K562 (cell line): Measurements from ENCODE around the gene ZFYVE21. TPM values are rescaled to one million over a fixed set of nuclear protein-coding genes. Genes with fewer than 3 reads are reported as not detected.

Source experiments
- ATF7 ChIP-seq: fragments of 450-650 bp; IDR thresholded peaks from 2 replicates; pipeline ENCODE4 v1.7.1; 2014; ENCODE audit warnings: mild to moderate bottlenecking, moderate library complexity
- DMBX1 ChIP-seq: fragments of 250-450 bp; sonication (Bioruptor Pico); IDR thresholded peaks from 2 replicates; pipeline ENCODE4 v1.8.0; 2022; ENCODE audit warnings: inconsistent platforms, mild to moderate bottlenecking, moderate library complexity, borderline replicate concordance
- MTA2 ChIP-seq: fragments of 450-650 bp; IDR thresholded peaks from 2 replicates; pipeline ENCODE4 v1.6.1; 2016; ENCODE audit warnings: low read depth
- RBM25 ChIP-seq: fragments of 200-400 bp; formaldehyde crosslinking; IDR thresholded peaks from 2 replicates; pipeline ENCODE4 v1.6.1; 2018; ENCODE audit warnings: low read length, low read depth, moderate library complexity; ENCODE audit not compliant: severe bottlenecking
- SIX5 ChIP-seq, 2 experiments: IDR thresholded peaks; 2 replicates each; pipeline ENCODE4 v1.6.1; 2011; ENCODE audit warnings: low read length in 2 of 2, borderline replicate concordance in 1 of 2, low read depth in 1 of 2, mild to moderate bottlenecking in 1 of 2, moderate library complexity in 1 of 2; ENCODE audit not compliant: insufficient read depth in 1 of 2
- SMAD2 ChIP-seq: fragments of 150-350 bp; IDR thresholded peaks from 2 replicates; pipeline ENCODE4 v1.6.1; 2014; ENCODE audit warnings: low read depth, mild to moderate bottlenecking, low read length
- WHSC1 ChIP-seq: IDR thresholded peaks from one replicate; pipeline ENCODE4 v1.6.1; 2012; ENCODE audit warnings: low read length, control low read depth, inconsistent platforms
- ZNF436 ChIP-seq: fragments of 250-450, 450-650 bp; sonication (Bioruptor Pico); formaldehyde crosslinking; IDR thresholded peaks from 2 replicates; pipeline ENCODE4 v1.7.0; 2020; ENCODE audit warnings: mild to moderate bottlenecking
- polyA plus RNA-seq, 8 experiments: library from polyadenylated mRNA; depleted of rRNA in 4 of 8; stranded (reverse) in 5 of 8; unstranded in 3 of 8; fragments of >200 nt; fragmentation: Nextera tagmentation in 2 of 8; fragmentation: Illumina TruSeq in 1 of 8; extraction: Ambion mirVana in 2 of 8; extraction: Trizol in 1 of 8; gene quantifications; 2 replicates each; pipeline versions ENCODE4 v1.2.1 to v1.2.3, GENCODE V29; 2011 to 2014; ENCODE audit warnings: inconsistent platforms in 1 of 8, missing spikeins in 1 of 8
- total RNA-seq, 7 experiments: library from RNA; depleted of rRNA in 6 of 7; stranded (reverse); fragments of >200 nt in 6 of 7; fragmentation: Illumina TruSeq in 2 of 7; extraction: Trizol in 2 of 7; gene quantifications; 2 replicates each; pipeline versions ENCODE4 v1.2.1 to v1.2.3, GENCODE V29; 2011 to 2021; ENCODE audit warnings: low replicate concordance in 1 of 7
- TF ChIP-seq, protein P1 (sequence below): fragments of 450-650 bp; IDR thresholded peaks from 2 replicates; pipeline ENCODE4 v1.6.1; 2016; ENCODE audit warnings: low read depth
- TF ChIP-seq, protein P2 (sequence below): sonication (generic); formaldehyde crosslinking; IDR thresholded peaks from 2 replicates; pipeline ENCODE4 v1.4.0; 2020; ENCODE audit warnings: mild to moderate bottlenecking, missing genetic modification reagents
- TF ChIP-seq, protein P3 (sequence below): fragments of 250-450 bp; sonication (Bioruptor Pico); IDR thresholded peaks from 2 replicates; pipeline ENCODE4 v1.5.0; 2022; ENCODE audit warnings: mild to moderate bottlenecking
- TF ChIP-seq, protein P4 (sequence below), 2 experiments: fragments of 450-650 bp in 1 of 2; sonication (generic) in 1 of 2; formaldehyde crosslinking in 1 of 2; IDR thresholded peaks in 1 of 2; conservative IDR thresholded peaks in 1 of 2; 2 replicates each; pipeline versions ENCODE4 v1.6.1 to v1.8.1; 2016 to 2023; ENCODE audit warnings: mild to moderate bottlenecking in 2 of 2, moderate library complexity in 2 of 2, inconsistent platforms in 1 of 2, missing genetic modification reagents in 1 of 2

The ZFYVE21 gene
- total and polyA plus RNA-seq, 9 of the 15 experiments (the other 6 are each of a cell fraction or from before 2014, with no cell fraction given): 0.90 to 23.1 (median 15.6) TPM

DNA sequence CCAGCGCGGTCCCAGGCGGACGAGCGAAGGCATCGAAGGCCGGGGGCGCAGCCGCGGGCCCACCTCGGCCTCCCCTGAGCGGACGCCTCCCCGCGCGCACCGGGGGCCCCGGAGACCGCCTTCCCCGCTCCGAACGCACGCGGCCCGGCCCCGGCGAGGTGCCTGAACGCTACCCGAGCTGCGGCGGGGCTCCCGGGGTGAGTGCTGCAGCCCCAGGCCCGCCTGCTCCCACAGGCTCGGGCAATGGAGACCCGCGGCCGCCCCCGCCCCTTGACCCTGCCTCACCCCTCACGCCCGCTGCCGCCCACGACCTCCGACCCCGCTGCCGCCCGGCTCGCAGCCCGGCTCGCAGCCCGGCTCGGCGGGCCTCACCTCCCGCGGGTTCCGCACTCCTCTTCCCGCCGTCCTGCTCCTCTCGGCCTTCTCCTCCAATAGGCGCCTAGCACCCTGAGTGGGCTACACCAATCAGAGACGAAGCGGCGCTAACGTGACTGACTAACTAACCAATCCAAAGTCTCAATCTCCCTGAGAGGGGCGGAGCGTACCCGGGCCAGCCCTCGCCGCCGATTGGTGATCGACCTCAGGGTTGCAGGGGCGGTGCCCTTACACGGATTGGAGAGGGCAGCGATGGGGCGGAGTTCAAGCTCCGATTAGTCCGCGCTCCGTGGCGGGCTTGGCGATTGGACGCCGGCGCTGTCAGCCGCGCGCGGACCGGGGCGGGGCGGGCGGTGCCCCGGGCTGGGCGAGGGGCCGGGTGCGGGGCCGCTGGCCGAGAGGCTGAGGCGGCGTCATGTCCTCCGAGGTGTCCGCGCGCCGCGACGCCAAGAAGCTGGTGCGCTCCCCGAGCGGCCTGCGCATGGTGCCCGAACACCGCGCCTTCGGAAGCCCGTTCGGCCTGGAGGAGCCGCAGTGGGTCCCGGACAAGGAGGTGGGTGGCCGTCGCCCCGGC, at the start of gene ZFYVE21, which contains the start of gene XRCC3 (continued):
- TF ChIP-seq RBM25 (peak; percentile 99), WHSC1 (no peak), DMBX1 (CRISPR knock-in tag) (no peak), SIX5 (IDR thresholded peaks at IDR 0.05; ENCODE audit: borderline replicate concordance in 1 of 2, insufficient read depth in 1 of 2, low read depth in 1 of 2, low read length in 2 of 2) (no peak), SMAD2 (no peak), ATF7 (peak; percentile 53; the same call in 1 of the 2 replicates), ZNF436 (CRISPR knock-in tag) (no peak), MTA2 (no peak)
- TF ChIP-seq, protein P1, sequence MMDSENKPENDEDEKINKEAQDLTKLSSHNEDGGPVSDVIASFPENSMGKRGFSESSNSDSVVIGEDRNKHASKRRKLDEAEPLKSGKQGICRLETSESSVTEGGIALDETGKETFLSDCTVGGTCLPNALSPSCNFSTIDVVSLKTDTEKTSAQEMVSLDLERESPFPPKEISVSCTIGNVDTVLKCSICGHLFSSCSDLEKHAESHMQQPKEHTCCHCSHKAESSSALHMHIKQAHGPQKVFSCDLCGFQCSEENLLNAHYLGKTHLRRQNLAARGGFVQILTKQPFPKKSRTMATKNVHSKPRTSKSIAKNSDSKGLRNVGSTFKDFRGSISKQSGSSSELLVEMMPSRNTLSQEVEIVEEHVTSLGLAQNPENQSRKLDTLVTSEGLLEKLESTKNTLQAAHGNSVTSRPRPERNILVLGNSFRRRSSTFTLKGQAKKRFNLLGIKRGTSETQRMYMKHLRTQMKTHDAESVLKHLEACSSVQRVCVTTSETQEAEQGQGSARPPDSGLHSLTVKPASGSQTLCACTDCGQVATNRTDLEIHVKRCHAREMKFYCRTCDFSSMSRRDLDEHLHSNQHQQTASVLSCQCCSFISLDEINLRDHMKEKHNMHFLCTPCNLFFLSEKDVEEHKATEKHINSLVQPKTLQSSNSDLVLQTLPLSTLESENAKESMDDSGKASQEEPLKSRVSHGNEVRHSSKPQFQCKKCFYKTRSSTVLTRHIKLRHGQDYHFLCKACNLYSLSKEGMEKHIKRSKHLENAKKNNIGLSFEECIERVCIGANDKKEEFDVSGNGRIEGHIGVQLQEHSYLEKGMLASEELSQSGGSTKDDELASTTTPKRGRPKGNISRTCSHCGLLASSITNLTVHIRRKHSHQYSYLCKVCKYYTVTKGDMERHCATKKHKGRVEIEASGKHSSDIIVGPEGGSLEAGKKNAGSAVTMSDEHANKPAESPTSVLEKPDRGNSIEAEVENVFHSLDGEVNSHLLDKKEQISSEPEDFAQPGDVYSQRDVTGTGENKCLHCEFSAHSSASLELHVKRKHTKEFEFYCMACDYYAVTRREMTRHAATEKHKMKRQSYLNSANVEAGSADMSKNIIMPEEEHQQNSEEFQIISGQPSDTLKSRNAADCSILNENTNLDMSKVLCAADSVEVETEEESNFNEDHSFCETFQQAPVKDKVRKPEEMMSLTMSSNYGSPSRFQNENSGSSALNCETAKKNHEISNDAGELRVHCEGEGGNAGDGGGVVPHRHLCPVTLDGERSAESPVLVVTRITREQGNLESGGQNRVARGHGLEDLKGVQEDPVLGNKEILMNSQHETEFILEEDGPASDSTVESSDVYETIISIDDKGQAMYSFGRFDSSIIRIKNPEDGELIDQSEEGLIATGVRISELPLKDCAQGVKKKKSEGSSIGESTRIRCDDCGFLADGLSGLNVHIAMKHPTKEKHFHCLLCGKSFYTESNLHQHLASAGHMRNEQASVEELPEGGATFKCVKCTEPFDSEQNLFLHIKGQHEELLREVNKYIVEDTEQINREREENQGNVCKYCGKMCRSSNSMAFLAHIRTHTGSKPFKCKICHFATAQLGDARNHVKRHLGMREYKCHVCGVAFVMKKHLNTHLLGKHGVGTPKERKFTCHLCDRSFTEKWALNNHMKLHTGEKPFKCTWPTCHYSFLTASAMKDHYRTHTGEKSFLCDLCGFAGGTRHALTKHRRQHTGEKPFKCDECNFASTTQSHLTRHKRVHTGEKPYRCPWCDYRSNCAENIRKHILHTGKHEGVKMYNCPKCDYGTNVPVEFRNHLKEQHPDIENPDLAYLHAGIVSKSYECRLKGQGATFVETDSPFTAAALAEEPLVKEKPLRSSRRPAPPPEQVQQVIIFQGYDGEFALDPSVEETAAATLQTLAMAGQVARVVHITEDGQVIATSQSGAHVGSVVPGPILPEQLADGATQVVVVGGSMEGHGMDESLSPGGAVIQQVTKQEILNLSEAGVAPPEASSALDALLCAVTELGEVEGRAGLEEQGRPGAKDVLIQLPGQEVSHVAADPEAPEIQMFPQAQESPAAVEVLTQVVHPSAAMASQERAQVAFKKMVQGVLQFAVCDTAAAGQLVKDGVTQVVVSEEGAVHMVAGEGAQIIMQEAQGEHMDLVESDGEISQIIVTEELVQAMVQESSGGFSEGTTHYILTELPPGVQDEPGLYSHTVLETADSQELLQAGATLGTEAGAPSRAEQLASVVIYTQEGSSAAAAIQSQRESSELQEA: no peak
- TF ChIP-seq, protein P2, sequence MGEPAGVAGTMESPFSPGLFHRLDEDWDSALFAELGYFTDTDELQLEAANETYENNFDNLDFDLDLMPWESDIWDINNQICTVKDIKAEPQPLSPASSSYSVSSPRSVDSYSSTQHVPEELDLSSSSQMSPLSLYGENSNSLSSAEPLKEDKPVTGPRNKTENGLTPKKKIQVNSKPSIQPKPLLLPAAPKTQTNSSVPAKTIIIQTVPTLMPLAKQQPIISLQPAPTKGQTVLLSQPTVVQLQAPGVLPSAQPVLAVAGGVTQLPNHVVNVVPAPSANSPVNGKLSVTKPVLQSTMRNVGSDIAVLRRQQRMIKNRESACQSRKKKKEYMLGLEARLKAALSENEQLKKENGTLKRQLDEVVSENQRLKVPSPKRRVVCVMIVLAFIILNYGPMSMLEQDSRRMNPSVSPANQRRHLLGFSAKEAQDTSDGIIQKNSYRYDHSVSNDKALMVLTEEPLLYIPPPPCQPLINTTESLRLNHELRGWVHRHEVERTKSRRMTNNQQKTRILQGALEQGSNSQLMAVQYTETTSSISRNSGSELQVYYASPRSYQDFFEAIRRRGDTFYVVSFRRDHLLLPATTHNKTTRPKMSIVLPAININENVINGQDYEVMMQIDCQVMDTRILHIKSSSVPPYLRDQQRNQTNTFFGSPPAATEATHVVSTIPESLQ (CRISPR knock-in tag): no peak
- TF ChIP-seq, protein P3, sequence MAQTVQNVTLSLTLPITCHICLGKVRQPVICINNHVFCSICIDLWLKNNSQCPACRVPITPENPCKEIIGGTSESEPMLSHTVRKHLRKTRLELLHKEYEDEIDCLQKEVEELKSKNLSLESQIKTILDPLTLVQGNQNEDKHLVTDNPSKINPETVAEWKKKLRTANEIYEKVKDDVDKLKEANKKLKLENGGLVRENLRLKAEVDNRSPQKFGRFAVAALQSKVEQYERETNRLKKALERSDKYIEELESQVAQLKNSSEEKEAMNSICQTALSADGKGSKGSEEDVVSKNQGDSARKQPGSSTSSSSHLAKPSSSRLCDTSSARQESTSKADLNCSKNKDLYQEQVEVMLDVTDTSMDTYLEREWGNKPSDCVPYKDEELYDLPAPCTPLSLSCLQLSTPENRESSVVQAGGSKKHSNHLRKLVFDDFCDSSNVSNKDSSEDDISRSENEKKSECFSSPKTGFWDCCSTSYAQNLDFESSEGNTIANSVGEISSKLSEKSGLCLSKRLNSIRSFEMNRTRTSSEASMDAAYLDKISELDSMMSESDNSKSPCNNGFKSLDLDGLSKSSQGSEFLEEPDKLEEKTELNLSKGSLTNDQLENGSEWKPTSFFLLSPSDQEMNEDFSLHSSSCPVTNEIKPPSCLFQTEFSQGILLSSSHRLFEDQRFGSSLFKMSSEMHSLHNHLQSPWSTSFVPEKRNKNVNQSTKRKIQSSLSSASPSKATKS (CRISPR knock-in tag): no peak
- TF ChIP-seq, protein P4, sequence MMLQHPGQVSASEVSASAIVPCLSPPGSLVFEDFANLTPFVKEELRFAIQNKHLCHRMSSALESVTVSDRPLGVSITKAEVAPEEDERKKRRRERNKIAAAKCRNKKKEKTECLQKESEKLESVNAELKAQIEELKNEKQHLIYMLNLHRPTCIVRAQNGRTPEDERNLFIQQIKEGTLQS (IDR thresholded peaks at IDR 0.05): no peak
- TF ChIP-seq, protein P4 (CRISPR knock-in tag; conservative IDR thresholded peaks at IDR 0.05): no peak
